Activated CD4-positive, alpha-beta T cell treated with anti-CD3 and anti-CD28 coated beads for 36 hours (primary cell): ENCODE results near the gene SNX6. TPM values are rescaled to one million over a fixed set of nuclear protein-coding genes. Genes with fewer than 3 reads are reported as not detected.

Experiments used
- ATAC-seq: fragments of 200-7000 bp; cut with Tn5 transposase; one replicate; pipeline ENCODE4 v1.10.0; 2021; ENCODE audit warnings: mild to moderate bottlenecking, moderate library complexity
- CTCF ChIA-PET: fragments of 350-600 bp; sonication (Branson Sonifier 250); formaldehyde crosslinking; loops from one replicate; lab custom pipeline; 2021; ENCODE audit warnings: antibody characterized with exemption; lab: Charles Lee
- POLR2A ChIA-PET: fragments of 350-600 bp; sonication (Branson Sonifier 250); formaldehyde crosslinking; loops from one replicate; lab custom pipeline; 2021; ENCODE audit warnings: antibody characterized with exemption, inconsistent platforms; lab: Charles Lee
- DNase-seq: peaks from one replicate; pipeline ENCODE4 v3.0.0-alpha.2; 2020
- H3K27ac Mint-ChIP-seq: one replicate; pipeline ENCODE4 v1.8.0; 2021; ENCODE audit warnings: mixed read lengths
- H3K27me3 Mint-ChIP-seq: one replicate; pipeline ENCODE4 v1.8.0; 2021; ENCODE audit warnings: mixed read lengths
- H3K36me3 Mint-ChIP-seq: one replicate; pipeline ENCODE4 v1.8.0; 2021; ENCODE audit warnings: low read depth, mixed read lengths
- H3K4me1 Mint-ChIP-seq: one replicate; pipeline ENCODE4 v1.8.0; 2021; ENCODE audit warnings: mixed read lengths
- H3K4me3 Mint-ChIP-seq: one replicate; pipeline ENCODE4 v1.8.0; 2021; ENCODE audit warnings: mild to moderate bottlenecking, moderate library complexity, mixed read lengths
- H3K9me3 Mint-ChIP-seq: one replicate; pipeline ENCODE4 v1.8.0; 2021; ENCODE audit warnings: low read depth, mixed read lengths
- intact Hi-C, 2 experiments: fragments of 100-400 bp; cut with DNase I in 1 of 2; cut with micrococcal nuclease in 1 of 2; formaldehyde crosslinking; loops; one replicate each; pipeline versions ENCODE4 v1.14.2 to v1.15.1; 2022 to 2024; cut with DNase I, micrococcal nuclease
- total RNA-seq, 2 experiments: library from RNA; stranded (reverse); gene quantifications; one replicate each; pipeline ENCODE4 v1.2.3, GENCODE V29; 2021

The SNX6 gene
- total RNA-seq, 2 experiments from 2014 or later = 77.3 to 78.7 TPM

GRCh38 chr14:34633742-34634141 is 3.8 kb upstream of the SNX6 start:
- ChIA-PET POLR2A (no interaction called here), CTCF (no interaction called here)
- ATAC-seq (no peak), DNase-seq (no peak)
- Mint-ChIP-seq H3K27ac (no peak overlapping the region), H3K9me3 (no peaks in the 10 kb centered on the region), H3K4me3 (no peak overlapping the region), H3K27me3 (no peaks in the 10 kb centered on the region), H3K36me3 (peaks cover 4% of the 10 kb centered on the region), H3K4me1 (peaks cover 12% of the 10 kb centered on the region)
- intact Hi-C loops = loop anchor here (5.0 kb wide), 2 partner anchors 79 to 789 kb away; partner anchors contain the start of gene CFL2 (in 1 of the 2)

GRCh38 chr14:34632411-34632978 is 2.5 kb upstream of the SNX6 start:
- ChIA-PET POLR2A (interaction anchor here (0.7 kb wide), 1 partner anchor 78 kb away, joined by 5 read pairs; no protein-coding TSS in a partner anchor), CTCF (interaction anchor here (1.3 kb wide), 1 partner anchor 90 kb away, joined by 6 read pairs; no protein-coding TSS in a partner anchor)
- Mint-ChIP-seq H3K9me3 (no peaks in the 10 kb centered on the region), H3K4me3 (no peak overlapping the region), H3K27ac (no peak overlapping the region), H3K4me1 (peaks cover 19% of the 10 kb centered on the region), H3K36me3 (peaks cover 10% of the 10 kb centered on the region), H3K27me3 (no peaks in the 10 kb centered on the region)
- intact Hi-C loops = loop anchor here (5.0 kb wide), 2 partner anchors 80 to 790 kb away; partner anchors contain the start of gene CFL2 (in 1 of the 2)
- DNase-seq (no peak), ATAC-seq (no peak)

- CTCF ChIA-PET = no interaction called here
- Mint-ChIP-seq H3K36me3 (peaks cover 19% of the 10 kb centered on the region), H3K27me3 (no peaks in the 10 kb centered on the region), H3K27ac (peak overlapping the region; percentile 98), H3K4me1 (peaks cover 25% of the 10 kb centered on the region), H3K4me3 (peak overlapping the region; percentile 97), H3K9me3 (no peaks in the 10 kb centered on the region)
- no peak for ATAC-seq
- DNase-seq = no peak
- intact Hi-C loops = no loop called here
- POLR2A ChIA-PET = no interaction called here
These were observed 648 bp downstream of the SNX6 start for GRCh38 chr14:34629344-34629656.

GRCh38 chr14:34628681-34629135 is 1.2 kb downstream of the SNX6 start:
- H3K36me3 Mint-ChIP-seq = peaks cover 20% of the 10 kb centered on the region
- ChIA-PET CTCF (interaction anchor here (0.6 kb wide), 1 partner anchor 880 kb away, joined by 3 read pairs; no protein-coding TSS in a partner anchor), POLR2A (no interaction called here)
- no peaks in the 10 kb centered on the region for H3K27me3 Mint-ChIP-seq
- no peaks in the 10 kb centered on the region for H3K9me3 Mint-ChIP-seq
- H3K27ac Mint-ChIP-seq = peak overlapping the region; percentile 98
- ATAC-seq = peak; percentile 9
- peaks cover 26% of the 10 kb centered on the region for H3K4me1 Mint-ChIP-seq
- intact Hi-C loops = no loop called here
- peak overlapping the region; percentile 97 for H3K4me3 Mint-ChIP-seq
- peak; percentile 41 for DNase-seq

- ATAC-seq = no peak
- POLR2A ChIA-PET = no interaction called here
- no peak overlapping the region for H3K27ac Mint-ChIP-seq
These were observed 6.4 kb downstream of the SNX6 start for GRCh38 chr14:34623506-34623905.

GRCh38 chr14:34620839-34621238 is 9.1 kb downstream of the SNX6 start:
- Mint-ChIP-seq H3K36me3 (peaks cover 43% of the 10 kb centered on the region), H3K4me1 (peaks cover 39% of the 10 kb centered on the region), H3K4me3 (no peak overlapping the region), H3K27me3 (no peaks in the 10 kb centered on the region), H3K9me3 (no peaks in the 10 kb centered on the region), H3K27ac (no peak overlapping the region)
- intact Hi-C loops = no loop called here
- DNase-seq = no peak
- no peak for ATAC-seq
- ChIA-PET CTCF (interaction anchor here (0.6 to 1.7 kb wide), 3 partner anchors 24 to 102 kb away, joined by 3 to 6 read pairs (median 4); no protein-coding TSS in a partner anchor), POLR2A (interaction anchor here (0.6 kb wide), 1 partner anchor 555 kb away, joined by 5 read pairs; no protein-coding TSS in a partner anchor)

More at GRCh38 chr14:34623506-34623905, 6.4 kb downstream of the SNX6 start:
- Mint-ChIP-seq H3K36me3 (peaks cover 44% of the 10 kb centered on the region), H3K27me3 (no peaks in the 10 kb centered on the region), H3K9me3 (no peaks in the 10 kb centered on the region), H3K4me3 (no peak overlapping the region), H3K4me1 (peaks cover 41% of the 10 kb centered on the region)
- intact Hi-C loops = no loop called here
- no peak for DNase-seq
- CTCF ChIA-PET = interaction anchor here (0.8 kb wide), 2 partner anchors 853 to 977 kb away, joined by 3 to 4 read pairs; no protein-coding TSS in a partner anchor

- POLR2A ChIA-PET = interaction anchor here (0.6 kb wide), 1 partner anchor 412 kb away, joined by 3 read pairs; no protein-coding TSS in a partner anchor
- intact Hi-C loops = no loop called here
- no peaks in the 10 kb centered on the region for H3K9me3 Mint-ChIP-seq
- CTCF ChIA-PET = interaction anchor here (1.7 kb wide), 1 partner anchor 103 kb away, joined by 4 read pairs; no protein-coding TSS in a partner anchor
- H3K27ac Mint-ChIP-seq = no peak overlapping the region
- peaks cover 40% of the 10 kb centered on the region for H3K4me1 Mint-ChIP-seq
- H3K36me3 Mint-ChIP-seq = peaks cover 40% of the 10 kb centered on the region
- no peaks in the 10 kb centered on the region for H3K27me3 Mint-ChIP-seq
- no peak overlapping the region for H3K4me3 Mint-ChIP-seq
- DNase-seq (no peak), ATAC-seq (no peak)
These were observed 9.8 kb downstream of the SNX6 start for GRCh38 chr14:34620115-34620514.

DNA sequence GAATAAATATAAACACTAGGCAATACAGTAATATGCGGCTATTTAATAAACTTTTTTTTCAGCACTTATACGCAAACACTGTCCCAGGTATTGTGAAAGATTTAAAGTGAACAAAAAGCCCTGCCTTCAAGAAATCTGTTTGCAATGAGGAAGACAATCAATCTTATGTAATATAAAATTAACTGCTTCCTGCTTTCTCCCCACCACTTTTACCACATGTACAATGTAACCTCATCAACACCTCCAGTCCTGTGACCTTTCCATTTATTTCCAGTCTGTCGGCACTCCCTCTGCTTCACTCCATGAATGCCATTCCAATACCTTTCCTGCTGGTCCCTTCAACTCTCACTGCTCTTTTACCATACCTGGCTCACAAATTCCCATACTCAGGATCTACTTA is 10.5 kb downstream of the SNX6 start:
- Mint-ChIP-seq H3K27me3 (no peaks in the 10 kb centered on the region), H3K27ac (peak overlapping the region; percentile 55), H3K9me3 (no peaks in the 10 kb centered on the region), H3K4me1 (peaks cover 44% of the 10 kb centered on the region), H3K36me3 (peaks cover 39% of the 10 kb centered on the region), H3K4me3 (no peak overlapping the region)
- ATAC-seq = no peak
- ChIA-PET POLR2A (interaction anchor here (0.6 kb wide), 1 partner anchor 413 kb away, joined by 3 read pairs; no protein-coding TSS in a partner anchor), CTCF (no interaction called here)
- intact Hi-C loops = no loop called here
- no peak for DNase-seq

GRCh38 chr14:34616360-34616759 is 13.6 kb downstream of the SNX6 start:
- peaks cover 38% of the 10 kb centered on the region for H3K4me1 Mint-ChIP-seq
- no peaks in the 10 kb centered on the region for H3K27me3 Mint-ChIP-seq
- no peak overlapping the region for H3K27ac Mint-ChIP-seq
- DNase-seq (no peak), ATAC-seq (no peak)
- POLR2A ChIA-PET = interaction anchor here (0.6 to 0.7 kb wide), 2 partner anchors 78 to 390 kb away, joined by 3 to 4 read pairs; no protein-coding TSS in a partner anchor
- no peak overlapping the region for H3K4me3 Mint-ChIP-seq
- CTCF ChIA-PET = no interaction called here
- H3K9me3 Mint-ChIP-seq = no peaks in the 10 kb centered on the region
- intact Hi-C loops = no loop called here
- H3K36me3 Mint-ChIP-seq = peaks cover 33% of the 10 kb centered on the region

- no peaks in the 10 kb centered on the region for H3K27me3 Mint-ChIP-seq
- DNase-seq = no peak
- ATAC-seq = no peak
- intact Hi-C loops = no loop called here
- peaks cover 34% of the 10 kb centered on the region for H3K4me1 Mint-ChIP-seq
- peaks cover 28% of the 10 kb centered on the region for H3K36me3 Mint-ChIP-seq
- no peak overlapping the region for H3K4me3 Mint-ChIP-seq
- H3K9me3 Mint-ChIP-seq = no peaks in the 10 kb centered on the region
- ChIA-PET CTCF (no interaction called here), POLR2A (interaction anchor here (0.6 kb wide), 2 partner anchors 129 to 529 kb away, joined by 3 to 5 read pairs; no protein-coding TSS in a partner anchor)
- H3K27ac Mint-ChIP-seq = no peak overlapping the region
These were observed 14.4 kb downstream of the SNX6 start for GRCh38 chr14:34615507-34615906.

- no peaks in the 10 kb centered on the region for H3K27me3 Mint-ChIP-seq
- no peaks in the 10 kb centered on the region for H3K9me3 Mint-ChIP-seq
- CTCF ChIA-PET = interaction anchor here (0.9 kb wide), 1 partner anchor 41 kb away, joined by 6 read pairs; no protein-coding TSS in a partner anchor
- peaks cover 27% of the 10 kb centered on the region for H3K36me3 Mint-ChIP-seq
- ATAC-seq = no peak
- intact Hi-C loops = no loop called here
- H3K4me1 Mint-ChIP-seq = peaks cover 28% of the 10 kb centered on the region
- H3K4me3 Mint-ChIP-seq = no peak overlapping the region
- POLR2A ChIA-PET = no interaction called here
- no peak for DNase-seq
- H3K27ac Mint-ChIP-seq = peak overlapping the region; percentile 55
These were observed 15.3 kb downstream of the SNX6 start for GRCh38 chr14:34614638-34615037.

DNA sequence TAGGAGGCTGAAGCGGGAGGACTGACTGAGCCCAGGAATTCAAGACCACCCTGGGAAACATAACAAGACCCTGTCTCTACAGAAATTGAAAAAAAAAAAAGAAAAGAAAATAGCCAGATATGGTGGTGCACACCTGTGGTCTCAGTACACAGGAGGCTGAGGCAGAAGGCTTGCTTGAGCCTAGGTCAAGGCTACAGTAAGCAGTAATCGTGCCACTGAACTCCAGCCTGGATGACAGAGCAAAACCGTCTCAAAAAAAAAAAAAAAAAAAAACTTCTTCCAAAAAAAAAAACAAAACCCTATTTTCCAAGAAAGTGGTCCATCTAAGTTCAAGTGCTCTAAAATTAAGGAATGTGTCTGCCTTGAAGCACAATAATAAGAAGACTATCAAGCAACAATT is 19.8 kb downstream of the SNX6 start:
- Mint-ChIP-seq H3K36me3 (peaks cover 35% of the 10 kb centered on the region), H3K9me3 (no peaks in the 10 kb centered on the region), H3K4me1 (peaks cover 20% of the 10 kb centered on the region), H3K4me3 (no peak overlapping the region), H3K27ac (no peak overlapping the region), H3K27me3 (no peaks in the 10 kb centered on the region)
- DNase-seq = no peak
- CTCF ChIA-PET = no interaction called here
- POLR2A ChIA-PET = no interaction called here
- intact Hi-C loops = no loop called here
- ATAC-seq = no peak
